HG02938 (cell line): ENCODE measurements around the gene GNG12.

Experiments
- ATAC-seq: cut with Tn5 transposase; IDR thresholded peaks from one replicate; pipeline ENCODE4 v1.9.1; 2021; ENCODE audit warnings: mild to moderate bottlenecking, moderate library complexity; ENCODE audit not compliant: unreplicated experiment

Gene GNG12

GRCh38 chr1:67788238-67788790 lies 45.0 kb downstream of the GNG12 start:
- no peak for ATAC-seq

GRCh38 chr1:67787746-67788145 lies 45.5 kb downstream of the GNG12 start:
- no peak for ATAC-seq

- ATAC-seq = no peak
These were observed 47.2 kb downstream of the GNG12 start for GRCh38 chr1:67785847-67786753.

DNA sequence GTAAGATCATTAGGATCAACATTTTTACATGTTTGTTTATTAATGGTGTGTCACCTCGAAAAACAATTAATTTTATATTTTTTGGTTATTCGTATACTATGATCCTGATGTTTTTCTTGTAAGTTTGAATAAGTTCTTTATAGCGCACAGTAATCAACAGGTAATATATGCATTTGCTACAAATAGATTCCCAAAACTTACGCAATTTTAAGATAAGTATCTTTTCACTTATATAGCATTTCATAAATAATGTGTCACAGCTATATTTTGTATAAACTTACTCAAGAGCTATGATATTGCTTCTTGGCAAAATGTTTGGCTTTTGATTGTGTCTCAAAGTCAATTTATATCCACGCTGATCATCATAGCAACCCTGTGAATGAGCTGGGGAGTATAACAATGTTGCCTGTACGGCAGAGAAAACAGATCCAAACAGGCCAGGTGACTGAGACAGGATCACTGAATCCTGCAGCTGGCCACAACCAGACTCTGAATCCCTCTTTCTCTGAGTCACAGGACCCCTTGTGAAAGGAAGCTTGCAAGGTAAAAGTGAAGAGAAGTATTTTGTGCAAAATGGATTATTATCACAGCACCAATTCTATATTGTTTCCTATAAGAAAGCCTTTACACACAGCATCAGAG lies 48.6 kb downstream of the GNG12 start:
- no peak for ATAC-seq

DNA sequence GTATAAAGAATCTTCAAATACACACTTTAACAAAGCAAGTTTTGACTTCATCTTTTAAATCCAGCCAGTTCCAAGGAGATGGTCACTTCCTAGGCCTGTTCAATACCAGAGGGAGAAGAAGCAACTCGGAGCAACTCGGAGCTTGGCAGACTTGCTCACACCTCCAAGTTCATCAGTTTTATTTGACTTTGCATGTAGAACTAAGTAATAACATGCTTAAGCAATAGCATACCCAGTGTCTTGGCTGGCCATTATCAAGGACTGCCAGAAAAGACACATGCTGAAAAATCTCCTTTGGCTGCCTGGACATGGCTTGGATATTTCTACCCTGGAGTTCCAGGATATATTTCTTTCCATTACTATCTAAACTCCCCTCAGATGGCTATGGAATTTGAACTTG lies 52.6 kb downstream of the GNG12 start:
- no peak for ATAC-seq

DNA sequence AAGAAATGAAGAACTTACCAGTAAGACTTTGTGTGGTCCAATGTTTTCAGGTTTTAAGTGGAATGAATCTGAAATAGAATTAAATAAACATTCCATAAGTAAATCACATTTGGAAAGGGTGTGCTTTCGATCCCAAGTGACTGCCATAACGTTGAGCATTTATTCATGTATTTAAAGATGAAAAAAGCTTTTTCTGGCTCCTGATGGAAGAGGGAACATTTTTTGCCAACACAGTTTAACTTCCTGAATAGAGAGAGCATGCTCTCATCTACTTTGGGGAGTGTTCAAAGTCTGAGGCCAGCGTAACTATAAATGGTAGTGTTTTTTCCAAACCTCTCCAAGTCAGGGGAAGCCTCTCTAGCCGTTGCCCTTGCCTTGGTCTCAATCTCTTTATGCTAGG lies 55.8 kb downstream of the GNG12 start:
- no peak for ATAC-seq

GRCh38 chr1:67777016-67777415 lies 56.3 kb downstream of the GNG12 start:
- no peak for ATAC-seq

DNA sequence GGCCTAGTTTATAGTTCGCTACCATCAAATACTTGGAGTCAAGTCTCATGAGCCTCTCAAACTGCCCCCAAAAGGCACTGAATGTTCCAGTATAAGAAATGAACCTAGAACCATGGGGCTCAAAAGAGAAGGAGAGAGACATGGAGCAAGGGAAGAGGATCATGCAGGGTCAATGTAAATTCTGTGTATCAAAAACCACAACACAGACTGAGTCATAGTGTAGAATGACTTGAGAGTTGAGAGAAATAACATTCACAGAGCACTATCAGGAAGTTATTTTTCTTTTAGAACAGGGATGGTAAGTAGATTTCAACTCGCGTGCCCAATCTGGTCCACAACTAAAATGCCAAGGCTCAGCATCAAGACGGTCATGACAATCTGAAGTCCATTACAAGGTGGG lies 59.8 kb downstream of the GNG12 start:
- ATAC-seq = no peak

DNA sequence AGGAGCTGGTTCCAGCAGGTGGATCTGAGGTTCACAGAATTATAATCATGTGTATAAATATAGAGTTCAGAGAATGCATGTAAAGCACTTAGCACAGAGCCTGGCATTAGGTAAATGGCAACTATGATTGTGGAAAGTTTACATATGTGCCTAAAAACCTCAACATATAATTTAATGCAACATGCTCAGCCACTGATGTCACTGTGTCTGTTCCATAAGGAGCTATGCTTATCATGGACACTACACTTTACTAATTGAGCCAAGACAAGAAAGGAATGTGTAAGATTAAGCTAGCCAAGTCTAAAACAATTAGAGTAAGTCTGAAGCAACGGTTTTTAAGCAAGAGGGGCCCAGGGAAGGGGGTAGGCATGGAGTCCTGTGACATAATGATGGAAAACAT lies 61.5 kb downstream of the GNG12 start:
- ATAC-seq = no peak

GRCh38 chr1:67771152-67771551 lies 62.1 kb downstream of the GNG12 start:
- no peak for ATAC-seq

GRCh38 chr1:67769633-67770256 lies 63.5 kb downstream of the GNG12 start:
- no peak for ATAC-seq

DNA sequence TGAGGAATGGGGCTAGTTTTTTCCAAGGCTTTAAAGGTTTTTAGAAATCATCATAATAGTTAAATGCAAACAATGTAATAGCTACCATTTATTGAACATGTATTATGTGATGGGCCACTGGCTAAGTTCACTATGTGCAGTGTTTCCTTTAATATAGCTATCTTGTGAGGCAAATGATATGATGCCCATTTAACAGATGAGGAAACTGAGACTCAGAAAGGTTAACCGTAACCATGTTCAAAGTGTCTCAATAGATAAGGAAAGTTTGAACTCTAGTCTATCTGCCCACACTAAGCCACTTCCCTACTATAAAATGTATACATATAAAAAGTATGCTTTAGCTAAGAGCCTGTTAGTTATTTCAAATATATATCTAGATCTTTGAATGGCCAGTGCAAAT lies 64.8 kb downstream of the GNG12 start:
- no peak for ATAC-seq

DNA sequence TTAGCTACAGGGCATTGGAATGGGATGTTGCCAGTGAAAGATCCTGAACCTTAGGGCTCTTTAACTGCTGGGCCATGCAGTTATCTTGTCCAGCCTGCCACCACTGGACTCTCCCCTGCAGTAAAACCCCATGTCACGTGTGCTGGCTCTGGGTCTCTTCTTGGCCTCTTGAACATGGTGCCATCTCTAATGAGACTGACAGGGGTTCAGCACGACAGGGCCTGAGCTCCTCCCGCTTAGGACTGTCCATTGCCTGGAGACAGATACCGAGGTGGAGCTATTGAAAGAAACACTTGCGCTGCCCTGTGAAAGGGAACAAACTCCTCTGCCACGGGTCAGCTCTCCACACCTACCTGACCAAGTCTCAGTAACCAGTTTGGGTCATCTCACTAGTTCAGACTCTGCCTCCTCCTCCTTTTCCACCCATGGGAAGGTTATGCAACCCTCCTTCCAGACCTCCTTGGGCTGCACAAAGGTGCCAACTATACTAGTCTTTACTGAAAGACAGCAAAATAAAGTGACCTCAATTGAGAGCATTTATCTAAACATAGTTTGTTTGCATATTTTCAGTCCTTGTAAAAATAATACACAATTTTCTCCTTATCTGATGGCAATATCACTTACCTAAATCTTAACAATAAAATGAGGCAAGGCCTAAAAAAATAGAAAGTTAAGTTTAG lies 66.0 kb downstream of the GNG12 start:
- ATAC-seq = no peak

DNA sequence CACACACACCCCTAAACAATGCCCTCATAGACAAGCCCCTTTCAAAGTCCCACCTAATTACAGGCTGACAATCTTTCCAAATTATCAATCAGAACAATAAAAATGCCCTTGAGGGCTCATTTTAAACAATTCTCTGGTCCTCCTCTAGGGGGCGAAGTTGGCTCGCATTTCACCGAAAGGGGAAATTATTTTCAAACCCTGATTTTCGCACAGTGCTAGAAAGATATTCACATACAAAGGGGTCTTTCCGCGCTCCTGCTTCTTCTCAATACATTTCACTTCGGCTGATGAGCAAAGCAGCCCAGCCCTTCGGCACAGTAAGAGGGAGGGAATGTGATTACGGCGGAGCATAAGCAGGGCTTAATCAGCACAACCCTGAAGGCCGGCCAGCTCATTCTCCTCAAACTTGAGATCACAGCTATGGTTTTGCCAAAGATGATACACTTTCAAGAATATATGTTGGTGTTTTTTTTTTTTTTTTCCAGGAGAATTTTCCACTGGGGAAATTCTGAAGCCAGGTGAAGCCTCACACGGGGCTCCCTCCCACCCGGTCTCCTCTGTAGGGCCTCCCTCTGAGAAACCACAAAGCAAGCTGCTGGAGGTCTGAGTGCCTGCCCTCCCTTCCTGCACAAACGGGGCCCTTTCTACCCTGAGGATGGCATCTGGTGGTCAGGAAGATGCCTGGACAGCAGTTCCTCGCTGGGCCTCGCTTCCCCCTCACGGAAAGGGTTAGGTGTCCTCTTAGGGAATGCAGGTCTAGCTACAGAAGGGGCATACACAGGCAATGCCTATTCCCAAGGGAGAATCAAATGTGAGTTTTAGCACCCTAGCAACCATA lies 66.9 kb downstream of the GNG12 start:
- ATAC-seq = no peak

DNA sequence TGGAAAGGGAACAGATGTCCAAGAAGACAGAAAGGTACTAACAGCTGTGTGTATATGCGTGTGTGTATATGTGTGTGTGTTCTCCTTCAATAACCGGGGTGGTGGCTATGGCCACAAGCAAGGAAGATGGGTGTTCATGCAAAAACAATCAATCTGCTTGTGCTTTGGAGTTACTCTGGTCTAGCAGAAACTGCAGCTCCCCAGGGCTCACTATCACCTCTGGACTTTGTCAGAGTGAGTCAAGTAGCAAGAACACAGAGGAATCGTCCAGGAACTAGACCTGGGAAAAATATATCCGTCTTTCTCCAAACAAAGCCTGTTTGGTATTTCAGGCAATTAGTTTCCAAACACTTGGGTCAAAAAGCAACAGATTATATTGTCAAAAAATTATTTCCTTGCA lies 68.6 kb downstream of the GNG12 start:
- no peak for ATAC-seq

DNA sequence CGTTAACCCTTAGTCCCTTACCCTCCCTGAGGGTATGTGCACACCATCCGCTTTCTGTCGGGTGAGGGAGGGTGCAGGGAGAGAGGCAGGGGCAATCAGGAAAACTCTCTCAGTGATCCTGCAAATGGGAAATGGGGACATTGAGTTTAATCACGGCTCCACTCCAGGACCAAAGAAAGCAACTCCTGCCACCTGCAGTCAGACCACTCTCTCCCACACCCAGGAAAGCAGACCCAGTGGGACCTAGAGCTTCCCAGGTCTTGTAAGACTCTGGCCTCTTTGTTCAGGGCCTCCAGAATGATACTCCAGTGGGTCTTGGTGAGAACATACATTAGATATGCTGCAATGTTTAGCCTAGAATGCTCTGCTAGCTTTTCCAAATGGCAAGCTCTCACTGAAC lies 71.5 kb downstream of the GNG12 start:
- ATAC-seq = no peak

GRCh38 chr1:67761091-67761490 lies 72.2 kb downstream of the GNG12 start:
- no peak for ATAC-seq

- ATAC-seq = peak; percentile 100
These were observed 73.0 kb downstream of the GNG12 start for GRCh38 chr1:67760030-67760821.

DNA sequence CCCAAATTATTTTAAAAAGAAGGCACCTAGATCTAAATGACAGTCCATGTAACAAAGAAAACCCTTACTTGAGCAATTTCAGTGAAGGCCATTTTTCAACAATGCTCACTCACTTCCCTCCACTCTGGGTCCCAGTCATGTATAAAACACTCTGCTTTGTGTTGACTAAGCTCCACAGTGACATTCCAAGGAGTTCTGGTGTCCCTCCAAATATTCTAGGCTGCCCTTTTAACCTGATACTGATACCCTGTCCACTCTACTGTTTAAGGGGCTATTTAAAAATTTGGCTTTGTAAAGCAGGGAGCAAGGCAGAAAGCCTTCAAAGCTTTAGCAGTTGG lies 73.6 kb downstream of the GNG12 start:
- peak; percentile 23 for ATAC-seq

DNA sequence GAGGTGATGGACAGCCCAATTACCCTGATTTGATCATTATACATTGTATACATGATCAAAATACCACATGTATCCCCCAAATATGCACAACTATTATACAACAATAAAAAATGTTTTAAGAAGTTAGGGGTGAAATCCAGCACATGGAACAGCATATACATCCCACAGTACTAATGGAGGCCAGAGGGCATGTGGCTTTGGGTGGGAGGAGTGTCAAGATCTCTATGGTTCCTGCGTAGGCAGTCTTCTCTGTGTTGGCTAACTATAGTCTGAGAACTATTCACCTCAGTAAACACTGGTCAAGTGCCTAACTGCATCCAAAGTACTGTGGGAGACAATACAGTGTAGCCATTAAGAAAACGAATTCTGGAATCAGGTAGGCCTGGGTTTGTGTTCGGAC lies 74.2 kb downstream of the GNG12 start:
- no peak for ATAC-seq
